Measurements from ENCODE around the gene GMCL1.
"Not testable (repeated sequence)": the region's sequence is repeated elsewhere in the genome, so short reads cannot be mapped to it uniquely, and the experiment has no call there.

Gene GMCL1

DNA sequence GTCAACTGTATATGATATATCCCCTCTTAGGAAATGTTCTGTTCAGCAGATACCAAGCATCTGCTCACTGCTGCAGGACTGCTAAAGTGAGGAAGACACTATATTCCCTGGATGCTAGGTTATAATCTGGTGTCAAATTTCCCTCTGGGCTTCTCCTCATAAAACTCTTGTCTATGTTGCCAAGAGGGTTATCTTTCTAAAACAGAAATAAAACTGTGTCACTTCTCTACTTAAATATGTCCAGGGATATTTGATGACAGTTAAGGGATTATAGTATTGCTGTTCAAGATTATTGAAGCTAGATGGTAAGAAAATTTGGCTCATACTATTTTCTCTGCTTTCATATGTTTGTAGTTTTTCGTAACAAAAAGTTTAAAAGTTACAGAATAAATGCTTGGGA is 33.8 kb downstream of the GMCL1 start:
- no peak for DNase-seq

DNA sequence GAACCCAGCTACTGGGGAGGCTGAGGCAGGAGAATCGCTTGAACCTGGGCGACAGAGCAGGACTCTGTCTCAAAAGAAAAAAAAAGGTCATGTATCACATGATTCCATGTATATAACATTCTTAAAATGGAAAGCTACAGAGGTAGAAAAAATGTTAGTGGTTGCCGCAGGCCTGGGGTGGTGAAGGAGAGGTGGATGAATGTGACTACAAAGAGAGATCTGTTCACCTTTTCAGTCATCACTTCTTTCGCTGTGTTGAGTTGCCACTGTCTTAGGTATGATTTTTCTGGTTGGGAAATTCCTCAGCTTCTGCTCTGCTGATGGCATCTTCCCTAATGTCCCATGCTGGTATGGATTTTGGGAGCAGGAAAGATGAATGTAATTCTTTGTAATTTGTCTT is 59.0 kb downstream of the GMCL1 start:
- no peak for DNase-seq

DNA sequence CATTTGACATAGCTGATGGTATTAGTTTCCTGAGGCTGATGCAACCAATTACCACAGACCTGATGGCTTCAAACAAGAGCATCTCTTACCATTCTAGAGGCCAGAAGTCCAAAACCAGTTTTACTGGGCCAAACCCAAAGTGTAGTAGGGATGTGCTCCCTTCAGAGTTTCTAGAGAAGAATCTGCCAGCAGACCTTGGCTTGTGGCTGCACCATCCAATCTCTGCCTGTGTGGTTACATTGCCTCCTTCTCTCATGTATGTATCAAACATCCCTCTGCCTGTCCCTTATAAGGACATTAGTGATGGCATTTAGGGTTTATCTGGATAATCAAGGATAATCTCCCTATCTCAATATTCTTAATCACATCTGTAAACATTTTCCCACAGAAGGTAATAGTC is 59.8 kb downstream of the GMCL1 start:
- no peak for DNase-seq

DNA sequence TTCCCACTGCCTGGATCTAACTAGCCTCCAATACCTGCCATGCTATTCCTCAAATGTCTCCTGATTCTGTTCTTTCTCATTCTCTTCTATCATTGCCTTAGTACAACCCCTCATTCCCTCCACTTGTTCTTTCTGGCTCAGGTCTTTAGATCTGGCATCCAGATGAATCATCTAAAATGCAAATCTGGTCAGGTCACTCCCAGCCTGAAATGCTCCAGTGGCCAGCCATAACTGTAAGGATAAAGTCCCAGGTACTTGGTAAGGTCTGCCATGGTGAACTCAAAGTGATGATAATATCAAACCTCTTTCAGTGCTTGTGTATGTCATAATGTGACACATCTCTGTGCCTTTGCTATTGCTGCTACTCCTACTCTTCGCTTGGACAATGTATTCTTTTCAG is 61.4 kb downstream of the GMCL1 start:
- DNase-seq = no peak

DNA sequence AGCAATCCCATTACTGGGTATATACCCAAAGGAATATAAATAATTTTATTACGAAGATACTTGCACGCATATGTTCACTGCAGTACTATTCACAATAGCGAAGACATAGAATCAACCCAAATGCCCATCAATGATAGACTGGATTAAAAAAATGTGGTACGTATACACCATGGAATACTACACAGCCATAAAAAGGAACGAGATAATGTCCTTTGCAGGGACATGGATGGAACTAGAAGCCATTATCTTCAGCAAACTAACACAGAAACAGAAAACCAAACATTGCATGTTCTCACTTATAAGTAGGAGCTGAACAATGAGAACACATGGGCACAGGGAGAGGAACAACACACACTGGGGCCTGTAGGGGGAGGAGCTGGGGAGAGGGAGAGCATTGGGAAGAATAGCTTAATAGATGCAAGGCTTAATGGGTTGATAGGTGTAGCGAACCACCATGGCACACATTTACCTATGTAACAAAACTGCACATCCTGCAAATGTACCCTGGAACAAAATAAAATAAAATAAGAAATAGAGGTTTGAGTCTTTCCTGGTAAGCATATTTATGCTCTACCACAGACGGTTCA is 63.5 kb downstream of the GMCL1 start:
- not testable (repeated sequence) for DNase-seq

DNA sequence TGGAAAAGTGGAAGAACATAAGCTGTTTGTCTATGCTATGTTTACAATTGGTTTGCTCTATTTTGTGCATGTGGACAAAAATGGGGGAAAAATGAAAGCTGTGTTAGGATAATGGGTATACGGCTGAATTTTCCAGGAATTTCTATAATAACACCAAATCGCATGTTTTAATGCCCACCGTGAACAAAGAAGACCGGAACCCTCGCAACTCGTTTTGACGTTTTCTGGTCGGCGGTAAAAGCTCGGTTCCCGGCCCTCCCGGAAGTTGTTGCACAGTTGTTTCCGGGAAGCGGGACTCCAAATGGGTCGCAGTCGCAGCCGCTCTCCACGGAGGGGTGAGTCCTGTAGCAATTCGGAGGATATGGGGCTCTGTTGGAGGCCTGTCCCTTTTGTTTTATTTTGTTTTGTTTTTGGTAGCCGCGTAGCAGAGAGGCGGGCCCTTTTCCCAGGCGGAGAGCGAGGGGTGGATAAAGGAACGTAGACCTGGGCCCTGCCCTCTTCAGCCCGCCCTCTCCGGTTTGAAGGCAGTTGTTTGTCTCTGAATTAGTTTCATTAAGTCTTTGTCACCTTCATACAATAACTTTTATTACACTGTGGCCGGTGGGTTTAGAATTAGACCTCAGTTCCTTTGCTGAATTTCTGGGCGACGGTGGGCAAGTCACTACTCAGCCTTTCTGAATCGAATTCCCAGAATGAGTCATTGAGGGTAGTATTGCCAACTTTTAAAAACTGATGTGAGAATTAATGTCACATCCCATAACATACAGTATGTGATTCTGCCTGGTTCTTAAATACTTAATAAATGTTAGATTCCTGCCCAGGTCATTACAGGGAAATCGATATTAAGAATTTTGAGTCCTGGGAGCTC is 64.5 kb downstream of the GMCL1 start, which contains the start of gene SNRNP27:
TSS of gene SNRNP27 (plus strand) at position 273 of the 868 bp plus-strand sequence. CDS start at position 302, 29 bp downstream.
- DNase-seq = peak; percentile 72

DNA sequence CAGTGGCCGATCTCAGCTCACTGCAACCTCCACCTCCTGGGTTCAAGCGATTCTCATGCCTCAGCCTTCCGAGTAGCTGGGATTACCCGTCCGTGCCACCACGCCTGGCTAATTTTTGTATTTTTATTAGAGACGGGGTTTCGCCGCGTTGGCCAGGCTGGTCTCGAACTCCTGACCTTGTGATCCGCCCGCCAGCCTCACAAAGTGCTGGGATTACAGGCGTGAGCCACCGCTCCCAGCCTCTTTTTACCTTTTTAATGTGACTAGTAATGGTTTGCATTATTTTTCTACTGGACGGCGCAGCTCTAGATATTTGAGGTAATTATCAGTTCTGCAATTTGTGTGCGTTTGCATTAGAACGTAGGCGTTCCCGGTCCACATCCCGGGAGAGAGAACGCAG is 65.3 kb downstream of the GMCL1 start:
- DNase-seq = not testable (repeated sequence)

DNA sequence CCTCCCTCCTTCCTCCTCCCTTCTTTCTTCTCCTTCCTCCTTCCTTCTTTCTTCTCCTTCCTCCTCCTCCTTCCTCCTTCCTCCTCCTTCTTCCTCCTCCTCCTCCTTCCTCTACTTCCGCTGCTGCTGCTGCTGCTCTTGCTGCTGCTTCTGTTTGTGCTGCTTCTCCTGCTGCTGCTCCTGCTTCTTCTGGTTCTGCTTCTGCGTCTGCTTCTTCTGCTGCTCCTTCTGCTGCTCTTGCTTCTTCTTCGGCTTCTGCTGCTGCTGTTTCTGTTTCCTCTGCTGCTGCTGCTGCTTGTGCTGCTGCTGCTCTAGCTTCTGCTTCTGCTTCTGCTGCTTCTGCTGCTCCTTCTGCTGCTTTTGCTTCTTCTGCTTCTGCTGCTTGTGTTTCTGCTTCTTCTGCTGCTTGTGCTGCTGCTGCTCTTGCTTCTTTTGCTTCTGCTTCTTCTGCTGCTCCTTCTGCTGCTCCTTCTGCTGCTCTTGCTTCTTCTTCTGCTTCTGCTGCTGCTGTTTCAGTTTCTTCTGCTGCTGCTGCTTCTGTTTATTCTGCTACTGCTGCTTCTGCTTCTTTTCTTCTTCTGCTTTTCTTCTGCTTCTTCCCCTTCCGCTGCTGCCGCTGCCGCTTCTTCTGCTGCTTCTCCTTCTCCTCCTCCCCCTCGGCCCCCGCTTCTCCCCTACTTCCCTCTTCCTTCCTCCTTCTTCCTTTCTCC is 72.9 kb downstream of the GMCL1 start:
- peak; percentile 97 for DNase-seq

DNA sequence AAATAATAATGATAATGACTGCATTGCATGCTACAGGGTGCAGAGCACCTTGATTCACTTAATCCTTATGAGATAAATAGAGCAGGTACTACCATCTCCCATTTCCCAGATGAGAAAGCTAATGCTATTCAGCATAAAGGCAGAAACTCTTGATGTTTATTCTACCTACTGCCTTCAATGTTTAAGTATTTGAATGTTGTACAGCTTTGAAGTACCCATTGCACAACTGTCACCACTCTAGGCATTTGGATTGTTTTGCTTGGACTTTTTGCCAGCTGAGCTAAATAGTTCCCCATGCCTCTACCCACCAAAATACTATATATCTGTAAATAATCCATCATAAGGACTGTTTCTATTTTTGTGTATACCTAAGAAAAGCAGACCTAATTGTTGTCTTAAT is 77.8 kb downstream of the GMCL1 start:
- no peak for DNase-seq

DNA sequence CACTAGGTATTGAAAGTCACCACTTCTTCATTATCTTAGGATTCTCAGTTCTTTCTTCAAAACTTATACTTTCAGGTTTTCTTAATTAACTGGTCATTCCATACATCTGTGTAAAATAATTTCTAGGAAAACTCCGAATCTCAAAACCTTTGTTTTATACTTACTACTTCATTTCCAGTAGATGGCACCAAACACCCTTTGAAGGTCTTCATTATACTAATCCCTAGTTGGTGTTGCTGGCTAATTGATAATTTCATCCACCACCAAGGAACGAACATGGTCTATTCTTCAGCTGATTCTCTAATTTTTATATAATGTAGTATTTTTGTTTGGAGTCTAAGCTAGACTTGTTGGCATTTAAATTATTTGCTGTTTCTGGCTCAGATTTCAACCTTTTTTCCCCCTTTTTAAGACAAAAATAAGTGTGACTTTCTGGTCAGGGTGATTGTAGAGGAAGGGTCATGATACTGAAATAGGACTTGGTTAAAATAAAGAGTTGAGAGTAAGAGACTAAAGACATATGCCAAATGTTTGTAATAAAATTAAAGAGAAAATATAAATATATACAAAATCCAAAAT is 82.6 kb downstream of the GMCL1 start:
- DNase-seq = peak; percentile 56

DNA sequence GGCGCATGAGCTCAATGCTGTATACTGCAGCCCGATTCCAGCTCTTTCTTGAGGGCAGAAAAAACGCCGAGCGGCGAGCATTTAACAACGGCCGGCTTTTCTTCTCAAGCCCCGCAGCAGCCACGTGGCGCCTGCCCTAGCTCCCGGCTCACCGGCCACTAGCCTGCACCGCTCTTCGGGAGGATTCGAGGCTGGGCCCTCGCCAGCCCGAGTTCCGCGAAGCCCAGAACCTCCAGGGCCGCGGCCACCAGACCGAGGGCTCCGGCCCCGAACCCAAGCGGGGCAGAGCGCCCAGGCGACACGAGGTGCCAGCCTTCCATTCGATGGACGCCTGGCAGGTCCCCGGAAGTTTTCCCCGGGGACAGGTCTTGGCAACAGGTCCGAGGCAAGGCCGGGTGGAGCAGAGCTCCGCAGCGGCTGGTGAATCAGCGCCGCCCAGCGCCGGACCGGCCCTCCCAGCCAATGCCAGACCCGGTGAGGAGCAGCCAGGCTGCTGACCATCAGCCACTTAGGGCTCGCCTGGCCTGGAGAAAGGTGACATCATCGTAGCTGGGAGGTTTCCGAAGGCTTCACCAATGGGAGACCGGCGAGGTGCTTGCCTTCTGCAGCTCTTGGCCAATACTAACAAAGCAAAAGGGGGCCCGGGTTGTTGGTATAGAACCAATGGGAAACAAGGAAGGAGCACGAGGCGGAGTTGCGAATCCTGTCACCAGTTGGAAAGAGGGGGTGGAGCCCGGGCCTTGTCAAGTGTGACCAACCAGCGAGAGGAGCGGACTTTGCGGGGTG is 84.9 kb downstream of the GMCL1 start:
- peak; percentile 100 for DNase-seq

DNA sequence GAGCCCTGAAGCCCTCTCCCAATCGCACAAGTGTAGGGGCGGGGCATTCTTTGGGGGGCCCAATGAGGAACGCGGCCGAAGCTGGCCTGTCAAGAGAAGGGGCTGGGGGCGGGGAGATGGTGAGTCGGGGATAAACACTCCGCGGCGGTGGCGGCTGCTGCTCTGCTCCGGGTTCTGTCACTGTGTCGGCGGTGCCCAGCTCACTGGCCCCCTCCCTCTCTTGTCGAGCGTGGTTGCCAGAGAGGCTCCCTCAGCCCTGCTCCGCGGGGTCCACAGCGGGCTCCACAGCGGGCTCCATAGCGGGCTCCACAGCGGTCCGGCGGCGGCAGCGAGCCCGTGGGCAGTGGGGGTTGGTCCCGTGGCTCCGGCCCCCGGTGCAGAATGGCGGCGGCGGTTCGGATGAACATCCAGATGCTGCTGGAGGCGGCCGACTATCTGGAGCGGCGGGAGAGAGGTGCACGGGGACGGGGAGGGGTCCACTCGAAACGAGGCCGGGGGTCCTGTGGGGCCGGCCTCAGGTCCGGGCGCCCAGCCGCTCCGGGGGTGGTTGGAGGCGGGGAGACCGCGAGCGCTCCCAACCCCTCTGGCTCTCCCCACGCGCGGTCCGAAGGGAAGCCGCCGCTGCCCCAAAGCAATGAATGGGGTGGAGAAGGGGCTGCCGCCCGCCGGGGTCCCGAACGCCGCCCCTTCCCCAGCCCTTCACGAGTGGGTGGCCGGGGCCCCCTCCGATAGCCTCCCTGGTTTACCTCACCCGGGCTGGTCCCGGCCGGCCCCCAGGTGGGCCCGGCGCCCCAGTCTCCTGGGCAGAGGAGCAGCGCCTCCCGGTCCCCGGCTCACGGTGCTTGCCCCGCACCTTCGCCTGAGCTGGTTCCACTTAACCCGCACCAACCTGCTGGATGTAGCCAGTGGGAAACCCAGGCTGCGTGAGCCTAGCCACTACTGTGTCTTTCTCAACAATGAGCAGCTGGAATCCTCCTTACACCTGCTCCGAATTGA is 85.8 kb downstream of the GMCL1 start, which contains the start of gene MXD1:
TSS of gene MXD1 (plus strand) at position 160 of the 996 bp plus-strand sequence. CDS start at position 382, 222 bp downstream.
- no peak for DNase-seq

DNA sequence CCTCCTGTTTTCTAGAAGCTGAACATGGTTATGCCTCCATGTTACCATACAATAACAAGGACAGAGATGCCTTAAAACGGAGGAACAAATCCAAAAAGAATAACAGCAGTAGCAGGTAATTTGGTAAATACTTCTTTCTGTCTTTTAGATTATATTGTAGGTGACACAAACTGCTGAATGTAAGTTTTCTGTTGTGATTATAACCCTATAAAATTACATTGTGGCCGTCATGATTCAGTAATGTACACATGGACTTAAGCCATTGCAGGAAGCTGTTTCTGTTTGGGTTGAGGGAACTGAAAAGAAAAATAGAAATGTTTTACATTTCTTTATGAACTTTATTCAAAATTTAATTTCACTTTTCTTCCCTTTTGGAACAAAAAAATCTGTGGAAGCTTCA is 86.6 kb downstream of the GMCL1 start:
- no peak for DNase-seq

DNA sequence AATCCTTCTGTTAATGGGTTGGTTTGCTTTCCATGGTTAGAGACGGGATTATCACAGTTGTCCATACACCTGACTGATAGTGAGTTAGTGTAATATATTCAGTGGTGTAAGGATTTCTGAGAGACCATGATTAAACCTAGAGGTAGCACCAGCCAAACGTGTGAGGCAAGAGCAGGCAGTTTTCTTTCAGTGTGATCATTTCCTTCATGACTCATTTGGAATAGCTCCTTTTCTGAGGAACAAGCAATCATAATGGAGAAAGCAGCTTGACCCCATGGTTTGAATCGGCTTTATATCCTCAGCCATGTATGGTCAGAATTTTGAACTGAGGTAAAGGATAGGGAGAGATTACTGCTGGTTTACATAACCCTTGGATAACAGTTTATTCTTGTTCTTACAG is 88.4 kb downstream of the GMCL1 start:
- peak; percentile 55 for DNase-seq

DNA sequence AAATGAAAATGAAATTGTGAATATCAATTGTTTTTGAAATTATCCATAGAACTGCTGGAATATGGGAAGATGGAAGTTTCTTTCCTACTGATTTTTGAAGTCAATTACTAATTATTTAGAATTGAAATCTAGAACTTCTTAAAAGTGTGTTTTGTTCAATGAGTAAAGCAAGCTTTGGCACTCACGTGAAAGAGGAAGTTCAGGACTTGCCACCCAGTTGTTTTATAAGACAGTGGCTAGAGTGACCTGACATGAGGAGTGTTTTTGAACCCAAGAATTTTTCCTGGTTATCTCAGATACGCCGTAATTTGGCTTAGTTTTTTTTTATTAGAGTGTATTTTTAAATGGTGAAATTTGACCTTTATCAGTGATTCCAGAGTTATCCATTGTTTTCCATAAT is 88.9 kb downstream of the GMCL1 start:
- DNase-seq = peak; percentile 70

DNA sequence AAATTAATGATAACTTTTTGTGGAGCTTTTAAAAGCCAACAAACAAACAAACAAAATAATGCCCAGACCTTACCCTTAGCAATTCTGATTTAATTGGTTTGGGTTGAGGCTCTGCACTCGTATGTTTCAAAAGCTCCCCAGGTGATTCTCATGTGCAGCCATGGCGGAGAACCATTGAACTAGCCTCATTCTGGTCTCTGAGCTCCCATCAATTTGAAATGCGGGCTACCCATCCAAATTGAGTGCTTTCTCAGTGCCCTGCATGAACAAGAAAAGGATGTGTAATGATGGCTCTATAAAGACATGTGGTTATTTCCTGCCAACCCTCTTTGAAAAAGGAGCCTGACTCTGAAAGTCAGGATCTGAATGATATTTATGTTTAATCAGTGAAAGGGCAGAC is 93.7 kb downstream of the GMCL1 start:
- DNase-seq = no peak

DNA sequence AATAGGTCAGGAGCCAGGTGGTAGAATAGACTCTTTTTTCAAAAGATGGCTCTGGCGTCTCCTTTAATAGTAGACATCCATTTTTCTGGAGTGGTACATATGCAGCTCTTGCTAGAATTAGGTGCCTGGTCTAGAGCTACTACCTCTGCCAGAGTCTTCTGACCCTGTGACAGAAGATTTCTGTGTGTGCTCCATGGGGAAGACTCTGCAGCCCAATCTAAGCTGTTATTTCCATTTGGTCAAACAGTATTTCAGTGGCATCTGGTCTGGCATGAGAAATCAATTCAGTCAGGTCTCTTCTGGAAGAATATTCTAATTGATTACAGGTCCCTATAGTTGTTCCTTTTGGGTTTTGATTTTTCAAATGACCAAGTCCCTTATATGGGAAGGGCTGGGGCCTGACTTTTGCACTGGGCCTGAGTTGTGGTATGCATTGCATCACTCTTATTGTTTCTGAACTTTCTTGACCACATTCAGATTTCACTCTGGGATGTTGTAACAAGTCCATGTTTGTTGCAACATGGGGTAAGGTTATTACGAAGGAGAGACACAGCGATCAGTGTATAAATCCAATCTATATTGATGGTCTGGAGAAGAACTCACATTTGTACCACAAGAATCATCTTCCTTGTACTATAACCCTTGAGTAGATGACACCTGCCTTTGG is 97.5 kb downstream of the GMCL1 start:
- DNase-seq = peak; percentile 93

Measured in MV-4-11 (cell line).